GM21529 (cell line): Measurements from ENCODE around the gene CCDC88C.

Source experiments
- ATAC-seq: cut with Tn5 transposase; IDR thresholded peaks from one replicate; pipeline ENCODE4 v1.9.1; 2021; ENCODE audit not compliant: unreplicated experiment

The CCDC88C gene

GRCh38 chr14:91295851-91296796, 121.5 kb downstream of the CCDC88C start:
- no peak for ATAC-seq

- no peak for ATAC-seq
Observed at GRCh38 chr14:91295276-91295845, 122.3 kb downstream of the CCDC88C start.

DNA sequence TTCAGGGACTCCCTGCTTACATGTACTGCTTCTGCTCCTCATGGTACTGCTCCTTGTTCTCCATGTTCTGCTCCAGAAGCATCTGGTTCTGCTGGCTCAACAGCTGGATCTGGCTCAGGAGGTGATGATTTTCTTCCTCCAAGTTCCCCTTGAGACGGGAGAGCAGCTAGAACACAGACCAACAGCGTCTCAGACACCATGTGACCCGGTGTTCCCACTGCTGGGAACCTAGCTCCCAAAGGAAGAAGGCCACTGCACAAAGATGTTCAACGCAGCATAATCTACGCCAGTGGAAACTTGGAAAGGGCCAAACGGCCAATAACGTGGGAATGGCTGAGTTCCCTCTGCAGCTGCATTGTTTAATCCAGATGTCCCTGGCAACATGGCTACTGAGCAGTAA, 123.5 kb downstream of the CCDC88C start:
- ATAC-seq, result no peak

DNA sequence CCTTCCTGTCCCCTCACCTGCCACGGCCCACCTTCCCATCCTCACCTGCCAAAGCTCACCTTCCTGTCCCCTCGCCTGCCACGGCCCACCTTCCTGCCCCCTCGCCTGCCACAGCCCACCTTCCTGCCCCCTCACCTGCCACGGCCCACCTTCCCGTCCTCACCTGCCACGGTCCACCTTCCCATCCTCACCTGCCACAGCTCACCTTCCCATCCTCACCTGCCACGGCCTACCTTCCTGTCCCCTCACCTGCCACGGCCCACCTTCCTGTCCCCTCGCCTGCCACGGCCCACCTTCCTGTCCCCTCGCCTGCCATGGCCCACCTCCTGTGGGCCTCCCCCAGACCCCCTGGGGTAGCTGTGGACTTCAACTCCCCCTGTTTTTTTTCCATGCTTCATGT, 124.3 kb downstream of the CCDC88C start:
- ATAC-seq, result no peak

GRCh38 chr14:91292491-91292890, 125.1 kb downstream of the CCDC88C start:
- ATAC-seq, result no peak

GRCh38 chr14:91291786-91292405, 125.7 kb downstream of the CCDC88C start:
- no peak for ATAC-seq

DNA sequence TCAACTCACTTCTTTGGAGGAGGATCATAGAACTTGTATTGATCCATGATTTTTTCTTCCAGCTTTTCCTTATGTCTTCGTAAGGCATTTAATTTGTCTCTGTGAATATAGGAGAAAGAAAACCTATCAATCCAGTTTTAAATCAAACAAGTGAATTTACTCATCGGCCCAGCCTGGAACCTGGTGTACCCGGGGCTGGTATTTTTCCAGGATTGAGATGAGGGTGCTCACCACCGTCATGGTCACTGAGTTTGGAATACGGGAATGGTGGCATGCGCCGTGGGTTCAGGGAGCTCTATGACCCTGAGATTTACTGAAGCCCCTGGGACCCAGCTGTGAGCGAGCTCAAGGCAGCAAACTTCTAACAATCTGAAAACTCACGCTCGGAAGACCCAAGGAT, 126.6 kb downstream of the CCDC88C start:
- no peak for ATAC-seq

- no peak for ATAC-seq
Observed at GRCh38 chr14:91289464-91289863, 128.2 kb downstream of the CCDC88C start.

DNA sequence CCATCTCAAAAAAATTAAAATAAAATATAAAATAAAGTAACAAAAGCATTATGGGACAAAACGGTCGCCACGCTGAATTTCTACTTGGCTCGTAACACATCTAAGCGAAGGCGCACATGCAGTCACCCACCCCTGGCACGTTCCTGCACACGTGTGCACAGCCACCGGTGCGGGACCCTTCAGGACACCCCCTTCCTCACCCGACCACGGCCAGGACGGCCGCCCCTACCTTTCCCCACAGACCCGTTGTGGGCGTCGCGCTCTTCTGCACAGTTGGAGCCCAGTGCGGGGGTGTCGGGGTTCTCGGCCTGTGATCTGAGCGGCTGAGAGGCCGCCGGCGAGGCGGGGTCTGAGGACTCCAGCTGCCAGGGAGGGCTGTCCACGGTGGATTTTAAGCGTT, 128.7 kb downstream of the CCDC88C start:
- ATAC-seq, result no peak

DNA sequence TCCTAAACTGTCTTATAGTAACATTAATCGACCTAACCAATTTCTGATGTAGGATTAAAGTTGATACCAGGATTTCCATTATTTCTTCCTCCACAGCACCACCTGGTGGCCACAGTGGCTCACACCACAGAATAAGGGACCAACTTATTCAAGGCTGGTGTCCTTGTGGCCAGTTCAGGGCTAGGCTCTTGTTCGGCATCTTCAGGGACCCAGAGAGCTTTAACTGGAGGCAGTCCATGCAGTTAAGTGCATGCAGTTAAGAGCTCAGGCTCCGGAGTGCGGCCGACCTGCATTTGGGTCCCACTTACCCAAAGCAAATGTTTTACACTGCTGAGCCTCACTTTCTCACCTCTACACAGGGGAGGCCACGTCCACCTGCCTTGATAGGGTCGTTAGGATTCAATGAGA, 131.1 kb downstream of the CCDC88C start:
- ATAC-seq, result no peak

DNA sequence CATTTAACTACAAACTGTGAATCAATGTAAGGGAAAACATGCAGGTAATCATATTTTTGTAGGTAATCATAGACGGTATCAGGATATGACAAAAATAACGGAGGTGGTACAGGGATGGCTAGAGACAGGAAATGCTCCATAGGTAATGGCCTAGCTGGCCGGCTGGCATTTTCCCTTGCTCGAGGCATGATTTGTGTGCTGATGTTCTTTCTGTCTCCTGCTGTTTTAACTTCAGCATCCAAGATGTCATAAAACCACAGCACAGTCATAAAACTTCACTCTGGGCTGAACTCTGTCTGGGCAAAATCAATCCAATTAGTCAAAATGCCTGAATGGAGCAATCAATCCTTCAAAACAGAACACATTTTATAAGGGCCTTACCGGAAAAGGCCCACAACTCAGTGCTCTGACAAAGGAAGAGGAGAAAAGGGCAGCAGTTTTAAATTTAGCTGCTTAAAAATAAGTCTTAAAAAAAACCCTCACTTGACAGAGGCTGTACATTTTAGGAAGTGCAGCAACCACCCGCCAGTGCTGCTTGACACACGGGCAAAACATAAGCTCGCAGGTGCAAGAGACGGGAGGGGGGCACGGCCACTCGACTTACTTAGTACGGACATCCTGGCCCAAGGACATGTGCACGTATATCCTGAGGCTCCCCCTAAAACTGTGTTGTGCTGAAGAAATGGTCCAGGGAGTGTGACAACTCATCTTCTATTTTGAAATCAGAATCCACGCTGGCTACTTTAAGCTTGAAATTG, 132.7 kb downstream of the CCDC88C start:
- ATAC-seq, result no peak

DNA sequence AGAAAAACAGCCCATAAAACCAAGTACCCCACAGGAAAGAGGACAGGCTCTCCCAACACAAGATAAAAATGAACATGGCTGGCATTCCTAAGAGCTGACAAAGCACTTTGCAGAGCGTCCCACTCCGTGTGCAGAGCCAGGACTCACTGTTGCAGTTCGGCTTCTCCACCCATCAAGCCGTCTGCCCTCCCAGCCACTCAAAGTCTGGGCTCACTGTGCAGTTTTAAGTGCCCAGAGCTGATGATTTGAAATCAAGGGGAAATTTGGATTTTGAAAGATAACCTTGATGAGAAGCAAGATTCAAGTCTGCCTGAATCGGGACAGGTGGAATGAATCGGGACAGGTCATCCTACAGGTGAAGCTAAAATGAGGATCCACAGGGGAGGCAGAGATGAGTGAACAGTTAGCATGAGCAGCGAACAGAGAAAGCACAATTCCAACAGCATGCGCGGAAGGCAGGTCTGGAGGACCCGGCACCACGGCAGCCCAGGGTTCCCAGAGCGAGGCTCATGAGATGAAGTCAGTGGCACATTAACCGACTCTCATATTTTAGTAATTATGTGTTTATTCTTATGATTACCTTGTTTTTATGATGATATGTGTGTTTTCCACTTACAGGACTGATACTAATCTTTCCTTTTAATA, 133.4 kb downstream of the CCDC88C start:
- ATAC-seq, result no peak

DNA sequence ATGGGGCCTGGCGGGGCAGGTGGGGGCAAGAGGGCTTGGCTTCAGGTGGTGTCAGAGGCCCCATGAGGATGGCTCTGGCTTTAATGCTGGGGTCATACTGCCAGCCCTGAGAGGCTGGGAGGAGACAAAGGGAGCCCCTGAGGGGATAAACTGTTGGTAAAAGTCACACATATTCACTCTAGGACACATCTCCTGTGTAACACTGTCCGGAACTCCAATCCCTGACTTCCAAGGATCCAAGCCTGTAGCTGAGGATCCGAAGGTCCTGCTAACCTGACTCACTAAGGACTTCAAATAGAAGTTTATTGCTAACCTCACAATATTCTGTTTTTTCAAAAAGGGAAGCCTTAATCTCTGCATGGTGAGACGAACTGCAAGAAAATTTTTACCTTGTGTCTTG, 134.0 kb downstream of the CCDC88C start:
- no peak for ATAC-seq

- no peak for ATAC-seq
Observed at GRCh38 chr14:91282954-91283645, 134.5 kb downstream of the CCDC88C start.

DNA sequence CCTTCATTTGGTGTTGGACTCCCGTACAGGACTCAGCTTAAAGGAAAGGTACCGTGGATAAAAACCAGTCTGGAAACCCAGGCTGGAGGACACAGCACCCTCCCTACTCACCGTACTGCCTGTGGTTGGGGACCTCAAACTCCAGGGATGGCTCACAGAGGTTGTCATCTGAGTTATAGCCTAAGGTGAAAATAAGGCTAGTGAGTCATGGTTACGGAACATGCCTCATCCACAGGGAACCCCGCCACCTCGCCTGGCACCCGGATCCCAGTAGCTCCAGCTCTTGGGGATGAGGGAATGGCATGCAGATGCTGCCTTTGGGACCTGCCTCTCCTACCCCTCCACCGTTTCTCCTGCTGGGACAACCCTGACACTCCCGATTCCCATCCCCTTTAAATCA, 136.3 kb downstream of the CCDC88C start:
- ATAC-seq, result no peak

DNA sequence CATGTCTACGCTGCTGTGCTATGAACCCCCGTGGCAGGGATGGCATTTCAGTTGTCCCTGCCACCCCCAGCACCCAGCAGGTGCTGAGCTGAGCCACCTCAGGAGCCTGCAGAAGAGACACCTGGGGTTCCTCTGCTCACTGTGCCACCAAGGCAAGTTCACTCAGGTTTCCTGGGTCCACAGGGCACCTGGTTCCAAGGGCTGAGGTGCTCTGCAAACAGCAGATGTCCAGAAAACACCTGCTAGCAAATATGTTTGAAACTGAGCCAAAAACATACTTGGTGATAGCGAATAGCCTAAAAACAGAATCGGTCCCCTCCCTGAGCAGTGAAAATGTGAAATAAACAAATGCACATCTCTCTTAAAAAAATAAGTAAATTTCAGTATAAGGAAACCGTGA, 137.5 kb downstream of the CCDC88C start:
- no peak for ATAC-seq

DNA sequence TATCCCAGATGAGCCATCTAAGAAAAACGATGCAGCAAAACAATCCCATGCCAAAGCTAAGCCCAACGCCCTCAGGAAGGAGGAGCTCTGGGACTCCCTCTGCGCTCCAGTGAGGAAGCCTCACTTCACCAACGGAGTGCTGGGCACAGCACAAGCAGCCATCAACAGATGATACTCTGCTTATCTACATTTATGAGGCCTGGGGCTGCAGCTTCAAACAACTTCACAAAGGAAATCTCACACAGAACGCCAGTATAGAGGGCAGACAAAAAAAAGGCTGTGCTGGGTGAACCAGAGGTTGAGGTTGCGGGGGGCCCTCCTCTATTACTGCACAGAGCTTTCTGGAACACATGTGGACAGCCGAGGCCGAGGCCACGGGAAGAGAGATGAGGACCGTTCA, 138.3 kb downstream of the CCDC88C start:
- no peak for ATAC-seq

DNA sequence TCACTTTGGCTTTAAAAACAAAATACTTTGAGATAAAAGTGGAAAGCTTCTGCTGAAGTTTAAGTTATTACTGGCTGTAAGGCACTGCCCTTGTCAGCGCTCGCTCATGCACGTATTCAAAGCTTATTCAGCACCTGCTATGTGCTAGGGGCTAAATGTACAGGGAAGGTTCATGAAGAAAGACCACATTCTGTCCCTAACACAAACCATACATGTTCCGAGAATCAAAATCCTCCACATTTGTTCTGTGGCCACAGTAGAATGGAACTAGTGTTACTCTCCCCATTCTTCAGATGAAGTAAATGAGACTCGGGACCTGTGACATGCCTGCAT, 139.3 kb downstream of the CCDC88C start:
- ATAC-seq, result no peak

DNA sequence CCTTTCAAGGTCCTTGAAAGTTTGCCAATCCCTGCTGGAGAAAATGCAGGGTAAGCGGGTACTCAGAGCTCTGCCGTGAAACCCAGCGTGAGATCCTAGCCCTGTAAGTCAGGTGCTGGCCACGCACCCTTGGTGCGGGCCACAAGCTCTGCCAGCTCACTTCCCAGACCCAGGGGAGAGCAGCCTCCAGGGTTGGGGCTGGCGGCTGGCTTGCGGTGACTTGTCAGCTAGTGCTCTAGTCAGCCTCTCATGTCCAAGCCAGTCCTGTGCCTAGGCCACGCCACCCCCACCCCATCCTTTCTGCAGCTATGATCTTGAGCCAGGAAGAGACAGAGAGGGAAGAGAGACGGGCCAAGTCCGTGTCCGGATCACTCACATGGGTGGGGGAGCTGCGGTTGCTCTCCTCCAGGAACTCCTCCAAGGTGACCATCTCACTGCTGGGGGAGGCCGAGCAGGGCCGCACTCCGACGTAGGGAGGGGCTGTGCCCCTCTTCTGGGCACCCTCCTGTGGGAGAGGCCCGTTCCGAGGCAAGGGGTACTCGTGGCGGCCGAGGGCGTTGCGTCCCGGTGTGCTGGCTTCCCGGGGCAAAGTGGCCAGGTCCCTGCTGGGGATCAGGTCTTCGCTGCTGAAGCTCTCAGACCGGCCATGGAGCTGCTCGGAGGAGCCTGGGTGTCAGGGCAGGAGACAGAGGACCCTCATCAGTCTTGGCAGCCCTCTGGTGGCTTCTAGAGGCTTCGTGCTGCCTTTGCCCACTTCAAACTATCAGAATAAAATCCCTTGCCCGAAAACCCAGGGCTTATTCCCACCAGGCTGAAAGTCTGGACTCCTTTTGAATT, 139.9 kb downstream of the CCDC88C start:
- no peak for ATAC-seq

GRCh38 chr14:91274796-91275195, 142.8 kb downstream of the CCDC88C start:
- no peak for ATAC-seq
